Adrenal gland (tissue), 5 donors: ENCODE results near the gene HERPUD2.

Experiments
- POLR2A ChIP-seq, 2 donors: fragments of 450-650 bp; IDR thresholded peaks; one replicate each; pipeline ENCODE4 v1.6.1; 2017; ENCODE audit warnings: antibody characterized with exemption in 2 of 2, mild to moderate bottlenecking in 2 of 2, moderate library complexity in 1 of 2
- TF ChIP-seq, protein P1 (sequence below), 6 experiments: fragments of 450-650 bp in 4 of 6; fragments of 200-600 bp in 2 of 6; sonication (generic) in 1 of 6; IDR thresholded peaks; 1 replicate in 5 of 6; 2 replicates in 1 of 6; pipeline versions ENCODE4 v1.5.1 to v1.8.0; 2016 to 2021; ENCODE audit warnings: antibody characterized with exemption in 6 of 6, mild to moderate bottlenecking in 2 of 6, moderate library complexity in 1 of 6
- donor health status: DM: no; HTN: no; CAD: no.

DNA sequence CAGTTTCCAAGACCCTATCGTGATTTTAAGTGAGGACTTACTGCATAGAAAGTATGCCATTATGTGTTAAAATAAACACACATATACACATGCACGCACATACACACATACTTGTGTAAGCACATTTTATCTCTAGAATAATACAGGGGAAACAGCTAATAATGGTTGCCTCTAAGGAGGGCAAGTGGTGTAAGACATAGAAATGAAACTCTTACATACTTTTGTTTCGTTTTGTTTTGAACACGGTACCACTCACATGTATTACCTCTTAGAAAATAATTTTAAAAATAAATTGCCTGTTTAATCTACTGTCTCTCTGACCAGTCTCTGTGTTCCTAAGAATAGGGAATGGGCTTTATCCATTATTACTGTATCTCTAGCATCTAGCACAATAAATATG, 49.2 kb downstream of the HERPUD2 start:
- TF ChIP-seq, protein P1, sequence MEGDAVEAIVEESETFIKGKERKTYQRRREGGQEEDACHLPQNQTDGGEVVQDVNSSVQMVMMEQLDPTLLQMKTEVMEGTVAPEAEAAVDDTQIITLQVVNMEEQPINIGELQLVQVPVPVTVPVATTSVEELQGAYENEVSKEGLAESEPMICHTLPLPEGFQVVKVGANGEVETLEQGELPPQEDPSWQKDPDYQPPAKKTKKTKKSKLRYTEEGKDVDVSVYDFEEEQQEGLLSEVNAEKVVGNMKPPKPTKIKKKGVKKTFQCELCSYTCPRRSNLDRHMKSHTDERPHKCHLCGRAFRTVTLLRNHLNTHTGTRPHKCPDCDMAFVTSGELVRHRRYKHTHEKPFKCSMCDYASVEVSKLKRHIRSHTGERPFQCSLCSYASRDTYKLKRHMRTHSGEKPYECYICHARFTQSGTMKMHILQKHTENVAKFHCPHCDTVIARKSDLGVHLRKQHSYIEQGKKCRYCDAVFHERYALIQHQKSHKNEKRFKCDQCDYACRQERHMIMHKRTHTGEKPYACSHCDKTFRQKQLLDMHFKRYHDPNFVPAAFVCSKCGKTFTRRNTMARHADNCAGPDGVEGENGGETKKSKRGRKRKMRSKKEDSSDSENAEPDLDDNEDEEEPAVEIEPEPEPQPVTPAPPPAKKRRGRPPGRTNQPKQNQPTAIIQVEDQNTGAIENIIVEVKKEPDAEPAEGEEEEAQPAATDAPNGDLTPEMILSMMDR (IDR thresholded peaks at IDR 0.05) = no peak
- no peak for TF ChIP-seq POLR2A (IDR thresholded peaks at IDR 0.05)
